Retinal pigment epithelial cell (primary cell): Measurements from ENCODE around the gene AMDHD2.
"Not testable (repeated sequence)": the region's sequence is repeated elsewhere in the genome, so short reads cannot be mapped to it uniquely, and the experiment has no call there.

Experiments
- DNase-seq: peaks from one replicate; pipeline ENCODE4 v3.0.0-alpha.2; 2010; ENCODE audit warnings: low read depth
- H3K4me3 ChIP-seq: 2 replicates; pipeline ENCODE4 v1.5.1; 2011; ENCODE audit warnings: mild to moderate bottlenecking, low read length, control low read depth, moderate library complexity
- CTCF ChIP-seq: conservative IDR thresholded peaks from 2 replicates; pipeline ENCODE4 v1.5.1; 2011; ENCODE audit warnings: low read depth, low read length, control low read depth, inconsistent platforms

AMDHD2 gene

GRCh38 chr16:2550283-2550878 is 30.2 kb downstream of the AMDHD2 start:
- not testable (repeated sequence) for DNase-seq, H3K4me3 ChIP-seq

GRCh38 chr16:2551420-2551889 is 31.3 kb downstream of the AMDHD2 start:
- DNase-seq, H3K4me3 ChIP-seq: not testable (repeated sequence)
- TF ChIP-seq CTCF: peak; percentile 32

- not testable (repeated sequence) for H3K4me3 ChIP-seq, DNase-seq
Measured at GRCh38 chr16:2554709-2555425, 34.7 kb downstream of the AMDHD2 start.

- not testable (repeated sequence) for DNase-seq, H3K4me3 ChIP-seq
Measured at GRCh38 chr16:2557150-2557549, 37.0 kb downstream of the AMDHD2 start.

- not testable (repeated sequence) for H3K4me3 ChIP-seq, DNase-seq
Measured at GRCh38 chr16:2560131-2560797, 40.1 kb downstream of the AMDHD2 start.

- DNase-seq, H3K4me3 ChIP-seq: not testable (repeated sequence)
- peak; percentile 39 for TF ChIP-seq CTCF
Measured at GRCh38 chr16:2560798-2561133, 40.6 kb downstream of the AMDHD2 start.

GRCh38 chr16:2567506-2567905 is 47.3 kb downstream of the AMDHD2 start:
- H3K4me3 ChIP-seq, DNase-seq: not testable (repeated sequence)

GRCh38 chr16:2568573-2568972 is 48.4 kb downstream of the AMDHD2 start:
- not testable (repeated sequence) for DNase-seq, H3K4me3 ChIP-seq

- DNase-seq: not testable (repeated sequence)
Measured at GRCh38 chr16:2572704-2573103, 52.5 kb downstream of the AMDHD2 start.

GRCh38 chr16:2575839-2576238 is 55.7 kb downstream of the AMDHD2 start:
- H3K4me3 ChIP-seq, DNase-seq: not testable (repeated sequence)

More at GRCh38 chr16:2572704-2573103, 52.5 kb downstream of the AMDHD2 start:
- H3K4me3 ChIP-seq: not testable (repeated sequence)

GRCh38 chr16:2577044-2577443 is 56.9 kb downstream of the AMDHD2 start:
- DNase-seq, H3K4me3 ChIP-seq: not testable (repeated sequence)

- DNase-seq, H3K4me3 ChIP-seq: not testable (repeated sequence)
Measured at GRCh38 chr16:2578905-2579304, 58.7 kb downstream of the AMDHD2 start.
